LNCaP clone FGC (cell line): ENCODE results near the gene ZNF423.

ENCODE experiments used
- DNase-seq: peaks from one replicate; pipeline ENCODE4 v3.0.0-alpha.2; 2011; ENCODE audit warnings: low read depth
- H3K4me3 ChIP-seq: 2 replicates; pipeline ENCODE4 v1.5.1; 2011; ENCODE audit warnings: mild to moderate bottlenecking, low read depth, low read length, control low read depth
- TF ChIP-seq, protein P1 (sequence below): IDR thresholded peaks from 2 replicates; pipeline ENCODE4 v1.5.1; 2012; ENCODE audit warnings: mild to moderate bottlenecking; ENCODE audit not compliant: control insufficient read depth, insufficient read depth; ENCODE audit errors: extremely low read depth

ZNF423 gene

DNA sequence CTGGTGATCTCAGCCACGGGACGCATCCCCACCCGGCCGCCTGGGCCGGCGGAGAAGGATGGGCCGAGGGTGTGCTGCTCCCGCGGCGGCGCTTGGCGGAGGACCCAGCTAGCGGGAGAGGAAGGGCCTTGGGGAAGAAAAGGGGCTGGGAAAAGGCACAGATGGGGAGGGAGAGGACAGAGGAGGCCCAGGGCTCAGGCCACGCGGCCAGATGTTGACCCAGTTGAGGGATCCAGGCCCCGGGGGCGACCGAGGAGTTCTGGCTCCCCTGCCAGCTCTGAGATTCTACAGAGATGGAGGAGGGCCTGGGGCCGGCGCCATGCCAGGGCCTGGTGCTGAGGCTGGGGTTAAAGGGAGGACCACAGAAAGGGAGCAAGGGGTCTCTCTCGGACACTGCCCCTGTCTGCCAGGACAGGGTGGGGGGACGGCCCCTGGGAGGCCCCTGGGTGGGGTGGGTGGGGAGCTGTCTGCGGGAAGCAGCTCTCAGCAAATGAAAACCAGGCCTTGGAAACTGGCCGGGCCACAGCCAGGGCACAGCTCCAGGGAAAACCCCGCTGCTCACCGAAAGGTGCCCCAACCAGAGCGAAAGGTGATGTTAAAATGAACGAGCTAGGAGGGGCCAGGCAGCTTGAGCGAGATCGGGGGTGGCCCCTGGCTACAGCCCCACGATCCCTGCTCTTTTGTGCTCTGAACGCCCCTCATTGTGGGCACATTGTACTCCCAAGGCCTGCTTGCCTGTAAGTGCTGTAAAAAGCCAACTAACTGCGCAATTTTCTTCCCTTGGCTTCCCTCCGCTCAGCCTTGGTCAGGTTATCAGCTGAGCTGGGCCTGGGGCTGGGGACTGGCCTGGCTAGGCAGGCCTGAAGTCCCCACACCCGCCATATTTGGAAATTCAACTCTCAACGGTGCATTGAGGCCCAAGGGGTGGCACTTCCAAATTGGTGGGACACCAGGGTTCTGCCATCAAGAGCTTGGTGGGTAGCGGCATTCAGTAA, 191.4 kb downstream of the ZNF423 start:
- no peak for DNase-seq
- H3K4me3 ChIP-seq, result no peak overlapping the region
- TF ChIP-seq, protein P1, sequence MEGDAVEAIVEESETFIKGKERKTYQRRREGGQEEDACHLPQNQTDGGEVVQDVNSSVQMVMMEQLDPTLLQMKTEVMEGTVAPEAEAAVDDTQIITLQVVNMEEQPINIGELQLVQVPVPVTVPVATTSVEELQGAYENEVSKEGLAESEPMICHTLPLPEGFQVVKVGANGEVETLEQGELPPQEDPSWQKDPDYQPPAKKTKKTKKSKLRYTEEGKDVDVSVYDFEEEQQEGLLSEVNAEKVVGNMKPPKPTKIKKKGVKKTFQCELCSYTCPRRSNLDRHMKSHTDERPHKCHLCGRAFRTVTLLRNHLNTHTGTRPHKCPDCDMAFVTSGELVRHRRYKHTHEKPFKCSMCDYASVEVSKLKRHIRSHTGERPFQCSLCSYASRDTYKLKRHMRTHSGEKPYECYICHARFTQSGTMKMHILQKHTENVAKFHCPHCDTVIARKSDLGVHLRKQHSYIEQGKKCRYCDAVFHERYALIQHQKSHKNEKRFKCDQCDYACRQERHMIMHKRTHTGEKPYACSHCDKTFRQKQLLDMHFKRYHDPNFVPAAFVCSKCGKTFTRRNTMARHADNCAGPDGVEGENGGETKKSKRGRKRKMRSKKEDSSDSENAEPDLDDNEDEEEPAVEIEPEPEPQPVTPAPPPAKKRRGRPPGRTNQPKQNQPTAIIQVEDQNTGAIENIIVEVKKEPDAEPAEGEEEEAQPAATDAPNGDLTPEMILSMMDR, result no peak

- TF ChIP-seq, protein P1, result no peak
- no peak for DNase-seq
- H3K4me3 ChIP-seq, result no peak overlapping the region
Measured at GRCh38 chr16:49663081-49664065, 192.5 kb downstream of the ZNF423 start.

DNA sequence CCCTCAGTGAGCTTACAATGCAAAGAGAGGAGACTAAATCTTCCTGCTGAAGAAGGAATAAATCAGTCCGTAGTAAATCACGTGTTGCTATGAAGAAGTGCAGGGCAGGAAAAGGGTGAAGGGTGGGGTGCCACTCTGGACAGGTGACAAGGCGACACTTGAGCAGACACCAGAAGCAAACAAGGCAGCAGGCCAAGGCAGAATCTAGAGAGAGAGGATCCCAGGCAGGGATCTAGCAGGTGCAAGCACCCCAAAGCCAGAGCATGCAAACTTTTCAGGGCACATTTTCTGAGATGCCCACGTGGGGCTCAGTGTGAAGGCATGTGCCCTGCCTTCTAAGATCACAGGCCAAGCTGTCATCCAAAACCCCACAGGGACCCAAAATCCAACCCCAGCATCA, 193.3 kb downstream of the ZNF423 start:
- no peak for DNase-seq
- H3K4me3 ChIP-seq, result no peak overlapping the region
- TF ChIP-seq, protein P1, result no peak

DNA sequence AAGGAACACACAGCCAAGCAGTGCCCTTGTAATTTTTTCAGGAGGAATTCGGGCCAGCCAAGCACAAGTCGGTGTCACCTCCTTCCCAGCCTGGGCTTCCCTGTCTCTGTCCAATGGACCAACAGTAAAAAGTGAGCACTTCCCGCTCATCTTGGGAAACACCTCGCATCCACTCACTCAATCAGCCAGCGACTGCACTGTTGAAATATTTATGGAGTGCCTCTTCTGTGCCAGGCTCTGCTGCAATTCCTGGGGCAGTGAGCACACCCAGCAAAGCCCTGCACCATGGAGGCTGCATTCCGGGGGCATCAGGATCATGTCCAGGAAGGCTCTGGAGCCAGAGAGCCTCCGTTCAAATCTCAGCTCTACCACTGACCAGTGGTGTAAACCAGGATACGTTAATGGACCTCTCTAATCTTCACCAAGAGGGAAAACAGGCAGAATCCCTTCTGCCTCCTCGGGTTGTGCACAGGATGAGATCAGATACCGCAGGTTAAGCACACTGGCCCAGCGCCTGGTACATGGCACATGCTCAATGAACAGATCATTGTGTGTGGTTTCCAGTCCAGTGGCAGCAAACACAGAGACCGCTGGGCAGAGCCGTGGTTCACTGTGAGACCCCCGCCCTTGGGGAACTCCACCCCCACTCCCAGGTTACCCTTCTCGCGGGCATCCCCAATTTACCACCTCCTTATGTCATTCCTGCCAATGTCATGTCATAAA, 194.3 kb downstream of the ZNF423 start:
- H3K4me3 ChIP-seq, result no peak overlapping the region
- TF ChIP-seq, protein P1, result no peak
- DNase-seq, result no peak

DNA sequence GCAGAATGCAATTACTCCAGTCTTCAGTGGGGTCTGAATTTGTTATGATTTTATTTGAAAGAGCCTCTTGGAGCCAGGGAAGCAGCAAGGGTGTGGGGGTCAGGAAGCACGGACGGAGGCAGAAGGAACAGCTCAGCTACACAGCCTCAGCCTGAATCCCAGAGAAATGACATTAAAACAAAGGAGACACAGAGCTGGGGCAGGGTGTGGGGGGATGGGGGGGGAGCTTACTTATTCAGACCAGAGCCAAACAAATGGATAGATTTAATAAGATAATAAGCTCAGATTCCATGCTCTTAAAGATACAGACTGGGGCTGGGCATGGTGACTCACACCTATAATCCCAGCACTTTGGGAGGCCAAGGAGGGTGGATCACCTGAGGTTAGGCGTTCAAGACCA, 195.3 kb downstream of the ZNF423 start:
- H3K4me3 ChIP-seq, result no peak overlapping the region
- TF ChIP-seq, protein P1, result no peak
- no peak for DNase-seq

DNA sequence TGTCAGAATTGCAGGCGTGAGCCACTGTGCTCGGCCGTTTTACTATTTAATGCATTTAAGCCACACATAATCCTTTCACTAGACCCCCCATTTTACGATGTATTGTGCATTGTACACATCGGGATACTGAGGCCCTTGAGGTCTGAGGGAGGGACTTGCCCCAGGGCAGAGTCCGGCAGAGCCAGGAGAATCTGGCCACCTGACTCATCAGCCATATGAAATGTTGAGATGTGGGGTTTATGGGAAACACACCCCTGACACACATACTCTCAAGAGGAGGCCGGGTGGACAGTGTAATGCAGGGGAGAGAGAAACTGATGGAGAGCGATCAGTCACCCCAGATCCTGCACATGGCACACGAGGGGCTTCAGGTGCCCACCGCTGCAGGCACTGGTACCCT, 196.6 kb downstream of the ZNF423 start:
- TF ChIP-seq, protein P1, result no peak
- no peak for DNase-seq
- H3K4me3 ChIP-seq, result no peak overlapping the region
